Measurements from ENCODE around the gene CEP83. TPM values are rescaled to one million over a fixed set of nuclear protein-coding genes. Genes with fewer than 3 reads are reported as not detected.

CEP83 gene, protein sequence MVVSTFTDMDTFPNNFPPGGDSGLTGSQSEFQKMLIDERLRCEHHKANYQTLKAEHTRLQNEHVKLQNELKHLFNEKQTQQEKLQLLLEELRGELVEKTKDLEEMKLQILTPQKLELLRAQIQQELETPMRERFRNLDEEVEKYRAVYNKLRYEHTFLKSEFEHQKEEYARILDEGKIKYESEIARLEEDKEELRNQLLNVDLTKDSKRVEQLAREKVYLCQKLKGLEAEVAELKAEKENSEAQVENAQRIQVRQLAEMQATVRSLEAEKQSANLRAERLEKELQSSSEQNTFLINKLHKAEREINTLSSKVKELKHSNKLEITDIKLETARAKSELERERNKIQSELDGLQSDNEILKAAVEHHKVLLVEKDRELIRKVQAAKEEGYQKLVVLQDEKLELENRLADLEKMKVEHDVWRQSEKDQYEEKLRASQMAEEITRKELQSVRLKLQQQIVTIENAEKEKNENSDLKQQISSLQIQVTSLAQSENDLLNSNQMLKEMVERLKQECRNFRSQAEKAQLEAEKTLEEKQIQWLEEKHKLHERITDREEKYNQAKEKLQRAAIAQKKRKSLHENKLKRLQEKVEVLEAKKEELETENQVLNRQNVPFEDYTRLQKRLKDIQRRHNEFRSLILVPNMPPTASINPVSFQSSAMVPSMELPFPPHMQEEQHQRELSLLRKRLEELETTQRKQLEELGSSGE
- total RNA-seq, result 10 to 100 TPM; 22.0 to 26.2 TPM

DNA sequence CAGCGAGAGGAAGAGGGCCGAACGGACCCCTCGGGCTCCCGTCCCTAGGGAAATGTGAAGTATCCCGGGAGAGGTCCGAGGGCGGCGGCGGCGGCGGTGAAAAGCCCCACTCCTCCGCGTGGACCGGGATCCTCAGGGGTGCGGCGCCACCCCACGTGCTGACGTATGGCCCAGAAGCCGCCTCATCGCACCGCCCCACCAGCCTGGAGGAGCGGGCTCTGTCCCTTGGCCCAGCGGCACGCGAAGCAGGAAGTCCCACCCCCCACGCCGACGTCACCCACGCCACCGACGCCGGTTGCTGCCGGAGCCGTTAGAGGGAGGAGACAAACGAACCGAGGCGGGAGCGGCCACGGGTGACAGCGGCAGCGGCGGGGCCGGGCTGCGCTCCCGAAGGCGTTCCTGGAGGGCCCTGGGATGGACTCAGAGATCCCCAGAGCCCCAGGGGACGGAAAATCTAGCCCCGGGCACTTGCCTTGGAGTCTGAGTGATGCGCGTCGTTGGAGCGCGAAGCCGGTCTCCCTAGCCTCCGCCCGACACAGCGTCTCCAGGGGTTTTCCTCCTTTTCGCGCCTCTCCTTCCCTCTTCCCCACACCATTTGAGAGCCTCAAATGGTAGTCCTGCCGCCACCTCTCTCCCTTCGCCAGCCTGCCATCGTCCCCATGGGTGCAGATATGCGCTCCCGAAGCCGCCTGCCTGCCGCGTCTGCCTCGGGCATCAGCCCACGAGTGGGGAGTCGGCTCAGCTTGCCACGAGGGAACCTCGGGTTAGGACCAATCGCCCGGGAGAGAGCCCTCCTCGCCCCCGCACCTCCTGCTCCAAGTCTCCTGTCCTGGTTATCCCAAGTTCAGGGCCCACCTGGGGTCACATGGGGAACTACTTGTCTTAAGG, at the start of gene CEP83:
TSS of gene CEP83 (minus strand) at position 140 of the 888 bp plus-strand sequence. CDS start 47,377 bp downstream, outside the sequence.
- ATAC-seq, result peak; percentile 98 to 99
- H3K27ac Mint-ChIP-seq, result peak within 1 kb of the TSS; percentile 97 to 98
- peaks cover 19 to 44% of the 10 kb centered on the region in 2 donors for H3K36me3 Mint-ChIP-seq
- H3K9me3 Mint-ChIP-seq, result peaks cover 0 to 6% of the 10 kb centered on the region in 2 donors
- peak; percentile 93 to 95 for DNase-seq (ENCODE audit: low spot score in 2 of 2)

DNA sequence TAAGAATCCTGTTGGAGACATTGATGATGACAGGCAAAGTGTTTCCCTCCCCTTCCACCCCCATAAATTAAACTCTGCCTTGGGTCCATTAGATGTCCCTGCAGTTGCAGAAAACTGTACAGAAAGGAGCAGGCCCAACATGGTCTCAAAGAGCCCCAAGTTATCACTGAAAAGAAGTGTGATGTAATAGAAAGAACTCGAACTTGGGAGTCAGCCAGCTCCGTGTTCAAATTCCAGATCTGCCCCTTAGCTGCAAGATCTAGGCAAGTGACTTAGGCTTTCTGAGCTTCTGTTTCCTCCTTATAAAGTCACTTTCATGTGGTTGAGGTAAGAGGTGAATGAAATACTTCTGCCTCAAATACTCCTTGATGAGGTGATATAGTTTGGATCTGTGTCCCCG, 49.6 kb upstream of the CEP83 start:
- no peaks in the 10 kb centered on the region for H3K9me3 Mint-ChIP-seq
- DNase-seq (ENCODE audit: low spot score in 2 of 2) (no peak), ATAC-seq (no peak)
- no peaks in the 10 kb centered on the region for H3K36me3 Mint-ChIP-seq
- H3K27ac Mint-ChIP-seq, result no peak overlapping the region

DNA sequence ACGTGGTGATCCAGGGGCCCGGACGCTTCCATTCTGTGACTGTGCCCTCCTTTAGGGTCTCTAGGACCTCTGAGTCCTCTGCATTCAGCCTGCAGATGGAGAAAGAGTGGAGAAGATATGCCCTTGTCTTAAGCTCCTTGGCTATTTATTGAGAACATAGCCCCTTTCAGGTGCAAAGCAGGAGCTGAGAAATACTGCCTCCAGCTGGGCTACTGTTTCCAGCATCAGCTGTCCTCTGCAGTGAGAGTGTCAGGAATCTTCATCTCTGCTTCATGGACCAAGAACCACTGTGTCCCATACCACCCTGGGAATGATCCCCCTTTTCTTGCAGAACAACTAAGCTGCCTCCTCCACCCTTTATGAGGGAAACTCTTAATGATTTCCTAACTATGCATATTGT, 47.8 kb upstream of the CEP83 start:
- DNase-seq (ENCODE audit: low spot score in 2 of 2), result no peak
- Mint-ChIP-seq H3K9me3 (peaks cover 0 to 8% of the 10 kb centered on the region in 2 donors), H3K36me3 (peaks cover 0 to 8% of the 10 kb centered on the region in 2 donors), H3K27ac (no peak overlapping the region)
- no peak for ATAC-seq

DNA sequence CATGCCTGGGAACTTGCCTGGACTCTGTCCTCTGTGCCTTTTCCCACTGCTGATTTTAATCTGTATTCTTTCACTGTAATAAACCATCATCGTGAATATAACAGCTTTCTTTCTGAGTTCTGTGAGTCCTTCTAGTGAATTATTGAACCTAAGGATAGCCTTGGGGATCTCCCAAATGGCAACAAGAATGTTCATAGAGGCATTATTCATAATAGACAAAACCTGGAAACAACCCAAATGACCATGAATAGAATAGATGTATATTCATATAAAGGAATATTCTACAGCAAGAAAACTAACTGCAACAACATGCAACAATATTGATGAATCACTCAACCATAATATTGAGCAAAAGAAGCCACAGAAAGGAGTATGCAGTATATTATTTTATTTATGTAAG, 44.7 kb upstream of the CEP83 start:
- Mint-ChIP-seq H3K27ac (no peak overlapping the region), H3K36me3 (peaks cover 0 to 9% of the 10 kb centered on the region in 2 donors), H3K9me3 (peaks cover 5 to 11% of the 10 kb centered on the region in 2 donors)
- DNase-seq (ENCODE audit: low spot score in 2 of 2), result no peak
- ATAC-seq, result no peak

DNA sequence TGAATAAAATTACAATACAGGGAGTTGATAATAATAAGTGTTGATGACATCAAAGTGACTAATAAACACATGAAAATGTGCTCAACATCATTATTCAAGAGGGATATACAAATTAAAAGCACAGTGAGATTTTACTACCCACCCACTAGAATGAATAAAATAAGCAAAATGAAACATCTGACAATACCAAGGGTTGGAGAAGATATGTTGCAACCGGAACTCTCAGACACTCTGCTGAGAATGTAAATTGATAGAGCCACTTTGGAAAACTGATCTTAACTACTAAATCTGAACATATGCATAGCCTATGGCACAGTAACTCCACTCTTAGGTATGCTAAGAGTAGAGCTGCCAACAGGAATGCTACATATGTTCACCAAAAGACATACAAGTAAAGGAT, 44.0 kb upstream of the CEP83 start:
- DNase-seq (ENCODE audit: low spot score in 2 of 2) (no peak), ATAC-seq (no peak)
- peaks cover 7 to 11% of the 10 kb centered on the region in 2 donors for H3K9me3 Mint-ChIP-seq
- H3K27ac Mint-ChIP-seq, result no peak overlapping the region
- peaks cover 0 to 10% of the 10 kb centered on the region in 2 donors for H3K36me3 Mint-ChIP-seq

DNA sequence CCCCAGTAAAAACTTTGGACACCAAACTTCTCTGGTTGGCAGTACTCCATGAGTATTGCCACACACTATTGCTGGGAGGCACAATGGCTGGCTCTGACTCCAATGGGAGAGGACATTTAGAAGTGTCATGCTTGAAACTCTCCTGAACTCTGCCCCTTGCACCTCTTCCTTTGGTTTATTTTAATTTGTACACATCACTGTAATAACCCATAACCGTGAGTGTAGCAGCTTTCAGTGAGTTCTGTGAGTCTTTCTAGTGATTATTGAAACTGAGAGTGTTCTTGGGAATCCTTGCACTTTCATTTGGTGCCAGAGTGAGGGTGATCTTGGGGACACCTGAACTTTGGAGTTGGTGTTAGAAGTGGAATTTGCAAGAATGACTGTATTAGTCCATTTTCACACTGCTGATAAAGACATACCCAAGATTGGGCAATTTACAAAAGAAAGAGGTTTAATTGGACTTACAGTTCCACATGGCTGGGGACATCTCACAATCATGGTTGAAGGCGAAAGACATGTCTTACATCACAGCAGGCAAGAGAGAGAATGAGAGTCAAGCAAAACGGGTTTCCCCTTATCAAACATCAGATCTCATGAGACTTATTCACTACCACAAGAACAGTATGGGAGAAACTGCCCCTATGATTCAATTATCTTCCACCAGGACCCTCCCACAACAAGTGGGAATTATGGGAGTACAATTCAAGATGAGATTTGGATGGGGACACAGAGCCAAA, 41.3 kb upstream of the CEP83 start:
- no peak for ATAC-seq
- H3K9me3 Mint-ChIP-seq, result peaks cover 11 to 14% of the 10 kb centered on the region in 2 donors
- no peak for DNase-seq (ENCODE audit: low spot score in 2 of 2)
- peaks cover 0 to 18% of the 10 kb centered on the region in 2 donors for H3K36me3 Mint-ChIP-seq
- no peak overlapping the region for H3K27ac Mint-ChIP-seq

DNA sequence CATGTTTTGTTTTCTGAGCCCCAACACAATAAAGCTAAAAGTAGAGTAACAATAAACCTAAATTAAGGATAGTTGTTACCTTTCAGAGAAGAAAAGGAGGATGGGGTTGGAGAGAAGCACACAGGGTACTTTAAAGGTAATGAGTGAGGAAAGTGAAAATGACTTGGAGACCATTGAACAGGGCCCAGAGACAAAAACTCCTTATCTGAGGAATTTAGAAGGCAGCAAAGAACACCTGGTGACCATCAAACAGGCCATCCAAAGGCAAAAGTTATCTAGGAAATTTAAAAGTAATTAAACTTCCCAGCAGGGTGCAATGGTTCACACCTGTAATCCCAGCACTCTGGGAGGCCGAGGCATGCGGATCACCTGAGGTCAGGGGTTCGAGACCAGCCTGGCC, 39.0 kb upstream of the CEP83 start:
- no peak overlapping the region for H3K27ac Mint-ChIP-seq
- DNase-seq (ENCODE audit: low spot score in 2 of 2) (no peak), ATAC-seq (no peak)
- peaks cover 0 to 18% of the 10 kb centered on the region in 2 donors for H3K36me3 Mint-ChIP-seq
- peaks cover 11 to 14% of the 10 kb centered on the region in 2 donors for H3K9me3 Mint-ChIP-seq

DNA sequence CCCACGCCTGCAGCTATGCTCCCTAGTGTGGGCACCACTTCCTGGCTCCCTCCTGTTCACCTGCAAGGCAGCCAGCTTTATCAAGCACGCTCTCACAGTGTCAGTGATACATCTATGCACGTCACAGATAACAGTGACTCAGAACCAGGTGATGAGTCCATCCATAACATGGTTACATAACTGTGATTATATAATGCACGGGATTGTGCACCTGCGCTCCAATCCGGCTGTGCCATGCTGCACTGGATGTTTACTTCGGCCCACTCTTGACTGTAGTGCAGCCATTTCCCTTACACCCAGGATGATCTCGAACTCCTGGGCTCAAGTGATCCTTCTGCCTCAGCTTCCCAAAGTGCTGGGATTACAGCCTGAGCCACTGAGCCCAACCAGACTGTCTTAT, 38.4 kb upstream of the CEP83 start:
- H3K27ac Mint-ChIP-seq, result no peak overlapping the region
- H3K36me3 Mint-ChIP-seq, result peaks cover 0 to 16% of the 10 kb centered on the region in 2 donors
- ATAC-seq, result no peak
- H3K9me3 Mint-ChIP-seq, result peaks cover 11 to 12% of the 10 kb centered on the region in 2 donors
- no peak for DNase-seq (ENCODE audit: low spot score in 2 of 2)

DNA sequence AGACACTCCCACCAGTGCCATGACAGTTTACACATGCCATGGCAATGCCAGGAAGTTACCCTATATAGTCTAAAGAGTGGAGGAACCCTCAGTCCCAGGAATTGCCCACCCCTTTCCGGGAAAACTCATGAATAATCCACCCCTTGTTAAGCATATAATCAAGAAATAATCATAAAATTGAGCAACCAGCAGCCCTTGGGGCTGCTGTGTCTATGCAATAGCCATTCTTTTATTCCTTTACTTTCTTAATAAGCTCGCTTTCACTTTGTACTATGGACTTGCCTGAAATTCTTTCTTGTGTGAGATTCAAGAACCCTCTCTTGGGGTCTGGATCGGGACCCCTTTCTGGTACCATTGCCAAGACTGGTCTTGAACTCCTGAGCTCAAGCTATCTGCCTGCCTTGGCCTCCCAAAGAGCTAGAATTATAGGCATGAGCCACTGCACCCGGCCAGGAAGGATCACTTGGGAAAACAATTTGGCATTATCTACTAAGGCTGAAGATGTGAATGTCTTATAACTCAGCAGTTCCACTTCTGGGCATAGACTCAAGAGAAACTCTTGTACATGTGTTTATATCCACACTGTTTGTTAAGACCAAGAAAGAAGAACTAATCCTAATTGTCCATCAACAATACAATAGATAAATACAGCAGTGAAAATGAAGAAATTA, 35.9 kb upstream of the CEP83 start:
- DNase-seq (ENCODE audit: low spot score in 2 of 2) (no peak), ATAC-seq (no peak)
- H3K9me3 Mint-ChIP-seq, result peaks cover 3 to 6% of the 10 kb centered on the region in 2 donors
- no peak overlapping the region for H3K27ac Mint-ChIP-seq
- H3K36me3 Mint-ChIP-seq, result peaks cover 0 to 9% of the 10 kb centered on the region in 2 donors

DNA sequence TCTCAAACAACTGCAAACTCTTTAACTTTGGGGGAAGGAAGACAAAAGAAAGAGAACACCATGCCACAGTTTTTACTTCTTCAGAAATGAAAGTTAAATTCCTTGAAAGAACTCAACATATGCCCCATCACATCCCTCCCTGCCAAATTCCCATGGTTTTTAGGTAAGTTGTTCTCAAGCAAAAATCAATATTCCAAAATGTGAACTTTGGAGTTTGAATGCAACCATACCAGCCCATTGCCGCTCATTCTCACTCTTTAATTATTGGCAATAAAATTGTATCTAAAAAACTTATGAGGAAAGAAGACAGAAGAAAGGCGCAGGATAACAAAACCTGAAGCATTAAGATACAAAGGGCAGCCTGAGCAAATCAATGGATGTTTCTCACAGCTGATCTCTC, 31.8 kb upstream of the CEP83 start:
- DNase-seq (ENCODE audit: low spot score in 2 of 2) (no peak), ATAC-seq (no peak)
- H3K27ac Mint-ChIP-seq, result no peak overlapping the region
- no peaks in the 10 kb centered on the region for H3K9me3 Mint-ChIP-seq
- H3K36me3 Mint-ChIP-seq, result no peaks in the 10 kb centered on the region

DNA sequence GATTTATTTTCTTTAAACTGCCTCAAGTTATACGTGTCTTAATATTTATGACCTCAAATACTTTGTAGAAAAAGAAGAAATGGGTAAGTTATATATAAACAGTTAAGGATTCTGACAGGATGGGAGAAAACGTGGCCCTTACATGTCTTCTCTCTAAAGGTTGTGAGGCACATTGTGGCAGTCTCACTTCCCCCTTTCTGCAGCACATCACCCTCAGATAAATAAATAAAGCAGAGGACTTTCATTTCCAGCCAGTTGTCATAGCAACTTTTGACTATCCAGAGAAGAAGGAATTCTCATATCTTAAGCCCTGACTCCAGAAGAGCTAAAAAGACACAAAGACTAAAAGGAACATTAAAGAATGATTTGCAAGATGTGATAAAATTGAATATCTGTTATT, 28.8 kb upstream of the CEP83 start:
- no peaks in the 10 kb centered on the region for H3K36me3 Mint-ChIP-seq
- DNase-seq (ENCODE audit: low spot score in 2 of 2) (no peak), ATAC-seq (no peak)
- H3K9me3 Mint-ChIP-seq, result no peaks in the 10 kb centered on the region
- H3K27ac Mint-ChIP-seq, result no peak overlapping the region

DNA sequence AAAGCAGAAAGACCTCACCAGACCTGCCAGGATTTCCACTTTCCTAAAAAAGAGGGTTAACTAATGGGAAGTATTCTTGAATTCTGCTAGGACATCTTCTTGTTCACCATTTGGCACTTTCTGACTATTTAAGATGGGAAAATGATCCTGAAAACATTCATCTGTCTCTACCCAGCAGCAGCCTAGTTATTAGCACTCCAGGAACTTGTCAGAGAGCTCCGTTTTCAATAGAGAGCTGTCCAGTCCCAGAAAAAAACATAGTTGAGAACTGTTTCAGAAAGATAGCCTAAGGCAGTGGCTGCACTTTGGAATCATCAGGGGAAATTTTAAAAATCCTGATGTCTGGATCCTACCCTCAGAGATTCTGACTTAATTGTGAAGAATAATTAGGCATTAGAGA, 22.1 kb upstream of the CEP83 start:
- H3K9me3 Mint-ChIP-seq, result no peaks in the 10 kb centered on the region
- DNase-seq (ENCODE audit: low spot score in 2 of 2) (no peak), ATAC-seq (no peak)
- no peak overlapping the region for H3K27ac Mint-ChIP-seq
- no peaks in the 10 kb centered on the region for H3K36me3 Mint-ChIP-seq

DNA sequence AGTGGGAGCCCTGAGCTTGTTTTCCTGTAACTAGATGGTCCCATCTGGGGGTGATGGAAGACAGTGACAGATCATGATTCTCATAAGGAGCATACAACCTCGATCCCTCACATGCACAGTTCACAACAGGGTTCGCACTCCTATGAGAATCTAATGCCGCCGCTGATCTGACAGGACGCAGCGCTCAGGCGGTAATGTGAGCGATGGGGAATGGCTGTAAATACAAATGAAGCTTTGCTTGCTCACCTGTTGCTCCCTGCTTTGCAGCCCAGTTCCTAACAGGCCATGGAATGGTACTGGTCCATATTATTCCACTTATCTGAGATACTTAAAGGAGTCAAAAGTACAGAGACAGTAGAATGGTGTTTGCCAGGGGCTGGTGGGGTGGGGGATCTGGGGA, 9.9 kb upstream of the CEP83 start:
- DNase-seq (ENCODE audit: low spot score in 2 of 2) (no peak), ATAC-seq (no peak)
- H3K36me3 Mint-ChIP-seq, result no peaks in the 10 kb centered on the region
- H3K9me3 Mint-ChIP-seq, result peaks cover 0 to 9% of the 10 kb centered on the region in 2 donors
- H3K27ac Mint-ChIP-seq, result no peak overlapping the region

DNA sequence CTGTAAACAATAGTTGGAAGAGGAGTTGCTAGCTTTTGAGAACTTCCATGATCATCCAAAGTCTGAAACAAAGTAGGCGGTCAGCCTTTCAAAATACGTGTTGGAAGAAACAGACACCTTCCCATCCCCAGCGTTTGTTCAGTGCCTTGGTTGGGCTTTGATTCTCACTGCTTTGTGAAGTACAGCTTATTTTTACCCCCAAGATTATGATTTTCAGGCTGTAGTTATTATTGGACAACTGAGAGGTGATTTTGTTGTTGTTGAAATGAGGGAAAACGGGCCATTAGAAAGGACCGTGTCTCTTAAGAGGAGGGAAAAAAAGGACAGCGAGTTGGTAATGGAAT, 921 bp upstream of the CEP83 start:
- H3K27ac Mint-ChIP-seq, result peak overlapping the region; percentile 97 to 98
- DNase-seq (ENCODE audit: low spot score in 2 of 2), result no peak
- no peak for ATAC-seq
- peaks cover 0 to 6% of the 10 kb centered on the region in 2 donors for H3K9me3 Mint-ChIP-seq
- H3K36me3 Mint-ChIP-seq, result peaks cover 18 to 39% of the 10 kb centered on the region in 2 donors

DNA sequence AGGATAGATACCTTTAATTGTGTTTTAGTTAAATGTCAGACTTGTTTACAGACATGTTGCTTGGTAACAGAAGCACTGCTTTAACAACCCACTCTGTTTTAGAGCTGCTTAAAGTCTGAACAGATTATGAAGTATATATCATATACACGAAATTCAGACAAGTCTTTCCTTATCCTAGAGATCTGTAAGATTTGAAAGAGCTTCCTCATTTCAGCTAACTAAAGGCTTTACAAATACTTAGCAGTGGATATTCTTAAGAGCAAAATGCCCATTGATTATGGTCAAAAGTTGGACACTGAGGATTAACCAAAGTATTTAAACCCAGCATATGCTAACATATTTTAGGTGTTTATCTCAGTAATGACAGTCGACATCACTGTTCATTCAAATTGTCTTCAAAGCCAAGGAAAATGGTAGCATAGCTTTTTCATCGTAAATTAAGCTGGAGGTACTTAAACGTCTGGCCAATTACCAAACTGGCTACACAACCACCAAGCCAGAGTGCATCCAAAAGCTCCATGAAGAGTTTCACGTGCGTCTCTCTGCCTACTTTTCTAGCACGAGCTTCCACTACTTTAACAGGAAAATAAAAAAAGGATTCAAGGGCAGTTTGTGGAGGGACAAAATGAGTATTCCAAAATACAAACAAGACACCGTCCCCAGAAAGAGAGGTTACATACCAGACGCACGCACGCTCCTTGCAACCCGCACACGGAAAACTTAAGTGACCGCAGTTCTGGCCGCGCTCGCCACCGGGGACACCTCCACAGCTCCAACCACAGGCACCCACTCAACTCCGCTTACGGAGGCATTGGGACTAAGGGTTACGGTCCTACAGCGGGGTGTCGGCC, 565 bp downstream of the CEP83 start:
- DNase-seq (ENCODE audit: low spot score in 2 of 2) (no peak), ATAC-seq (peak; percentile 56 to 64)
- peaks cover 5 to 6% of the 10 kb centered on the region in 2 donors for H3K9me3 Mint-ChIP-seq
- H3K27ac Mint-ChIP-seq, result peak overlapping the region; percentile 96 to 98
- H3K36me3 Mint-ChIP-seq, result peaks cover 28 to 53% of the 10 kb centered on the region in 2 donors

Measured in activated naive CD4-positive, alpha-beta T cell treated with anti-CD3 and anti-CD28 coated beads, Interleukin-2, amount 50 U/mL, for 72 hours (primary cell).